CD4-positive, alpha-beta T cell treated with Interferon gamma for 1 hour (primary cell): Measurements from ENCODE around the gene ITPR1.

Experiments used
- DNase-seq: peaks from one replicate; pipeline ENCODE4 v3.0.0-alpha.2; 2020

The ITPR1 gene

DNA sequence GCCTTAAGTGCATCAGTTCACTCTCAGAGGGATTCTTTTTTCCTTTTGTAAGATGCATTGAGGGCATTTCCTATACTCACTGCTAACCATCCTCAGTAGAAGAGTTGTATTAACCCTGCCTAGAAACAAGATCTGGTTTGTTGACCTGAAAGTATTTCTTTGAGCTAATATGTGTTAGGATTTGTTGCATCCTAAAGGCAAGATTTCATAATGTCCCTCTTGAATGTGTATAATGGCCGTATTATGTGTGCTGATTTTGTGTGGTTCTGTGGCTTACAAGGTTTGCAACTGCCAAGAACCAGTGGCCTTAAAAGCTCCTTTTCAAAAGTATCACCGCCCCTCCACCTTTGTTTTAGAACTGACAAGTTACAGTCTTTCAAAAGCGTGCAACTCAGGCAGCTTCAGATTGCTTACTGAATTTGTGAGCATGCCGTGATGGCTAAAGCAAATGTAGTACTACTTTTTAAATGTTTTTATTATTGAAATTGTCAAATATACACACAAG lies 304.1 kb downstream of the ITPR1 start:
- no peak for DNase-seq

DNA sequence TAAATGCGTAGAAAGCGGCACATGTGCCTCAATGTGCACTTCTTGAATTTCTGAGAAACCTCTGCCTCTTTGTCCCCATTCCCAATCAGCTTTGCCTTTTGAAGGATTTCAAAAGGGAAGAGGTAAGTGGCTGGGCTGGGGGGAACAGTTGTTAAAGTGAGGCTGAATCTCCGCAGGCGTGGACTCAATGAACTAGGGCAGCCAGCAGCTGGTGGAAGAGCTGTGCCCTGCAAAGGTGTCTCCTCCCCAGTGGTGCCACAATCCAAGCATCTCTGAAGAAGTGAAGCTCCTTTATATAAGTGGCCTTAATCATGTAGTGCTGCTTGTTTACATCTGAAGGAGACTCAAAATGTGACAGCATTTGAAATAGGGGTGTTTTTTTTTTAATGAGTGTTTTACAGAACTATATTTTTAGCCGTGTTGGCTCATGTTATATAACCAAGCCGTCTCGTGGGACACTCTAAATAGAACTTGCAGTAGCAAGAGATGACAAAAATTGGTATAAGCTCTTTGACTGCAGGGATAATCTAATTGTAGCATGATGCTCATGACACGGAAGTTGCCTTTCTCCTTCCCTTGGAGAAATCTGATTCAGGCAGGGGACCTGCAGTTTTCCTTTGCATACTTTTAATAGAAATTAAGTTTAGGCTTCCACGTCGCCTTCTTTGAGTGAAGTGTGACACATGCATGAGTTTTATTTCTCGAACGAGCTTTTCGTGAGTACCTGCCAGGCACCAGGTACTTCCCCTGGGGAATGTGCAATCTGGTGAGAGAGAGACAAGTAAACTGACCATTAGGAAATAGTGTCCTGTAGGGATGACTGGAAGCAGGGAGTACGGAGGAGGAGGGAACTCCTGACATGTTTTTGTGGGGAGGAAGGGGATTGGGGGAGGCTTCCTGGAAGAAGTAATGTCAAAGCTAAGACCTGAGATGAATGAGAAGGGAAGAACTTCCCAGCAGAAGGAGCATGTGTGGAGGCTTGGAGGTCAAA lies 306.4 kb downstream of the ITPR1 start:
- no peak for DNase-seq

DNA sequence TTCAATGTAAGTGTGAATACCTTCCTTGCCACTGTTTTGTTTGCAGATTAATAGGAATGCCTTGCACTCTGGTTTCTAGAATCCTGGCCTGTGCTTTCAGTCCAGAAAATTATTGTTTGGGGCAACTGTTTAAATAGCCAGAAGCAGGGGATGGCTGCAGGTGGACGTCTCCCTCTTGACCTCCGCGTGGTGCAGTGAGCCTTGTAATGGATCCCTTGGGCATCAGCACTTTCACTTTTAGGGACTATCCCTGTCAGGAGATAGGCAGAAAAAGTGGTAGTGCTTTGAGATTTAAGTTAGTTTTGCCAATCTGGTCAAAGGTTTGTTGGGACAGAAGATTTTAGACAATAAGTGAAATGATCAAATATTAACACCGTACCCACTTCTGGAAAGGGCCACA lies 307.4 kb downstream of the ITPR1 start:
- DNase-seq = no peak

- DNase-seq = no peak
Measured at GRCh38 chr3:4801892-4802291, 308.7 kb downstream of the ITPR1 start.

DNA sequence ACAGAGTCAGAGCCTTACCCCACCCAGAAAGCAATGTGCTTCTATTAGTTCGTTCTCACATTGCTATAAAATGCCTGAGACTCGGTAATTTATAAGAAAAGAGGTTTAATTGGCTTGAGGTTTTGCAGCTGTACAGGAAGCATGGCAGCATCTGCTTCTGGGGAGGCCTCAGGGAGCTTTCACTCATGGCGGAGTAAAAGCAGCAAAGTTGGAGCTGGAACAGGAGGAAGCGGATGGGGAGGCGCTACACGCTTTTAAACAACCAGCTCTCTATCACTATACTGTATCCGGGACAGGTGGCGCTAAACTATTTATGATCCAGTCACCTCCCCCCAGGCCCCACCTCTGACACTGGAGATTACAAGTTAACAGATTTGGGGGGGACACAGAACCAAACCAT lies 309.8 kb downstream of the ITPR1 start:
- no peak for DNase-seq

GRCh38 chr3:4804161-4805058 lies 311.3 kb downstream of the ITPR1 start:
- DNase-seq = no peak

GRCh38 chr3:4805662-4806061 lies 312.5 kb downstream of the ITPR1 start:
- no peak for DNase-seq

DNA sequence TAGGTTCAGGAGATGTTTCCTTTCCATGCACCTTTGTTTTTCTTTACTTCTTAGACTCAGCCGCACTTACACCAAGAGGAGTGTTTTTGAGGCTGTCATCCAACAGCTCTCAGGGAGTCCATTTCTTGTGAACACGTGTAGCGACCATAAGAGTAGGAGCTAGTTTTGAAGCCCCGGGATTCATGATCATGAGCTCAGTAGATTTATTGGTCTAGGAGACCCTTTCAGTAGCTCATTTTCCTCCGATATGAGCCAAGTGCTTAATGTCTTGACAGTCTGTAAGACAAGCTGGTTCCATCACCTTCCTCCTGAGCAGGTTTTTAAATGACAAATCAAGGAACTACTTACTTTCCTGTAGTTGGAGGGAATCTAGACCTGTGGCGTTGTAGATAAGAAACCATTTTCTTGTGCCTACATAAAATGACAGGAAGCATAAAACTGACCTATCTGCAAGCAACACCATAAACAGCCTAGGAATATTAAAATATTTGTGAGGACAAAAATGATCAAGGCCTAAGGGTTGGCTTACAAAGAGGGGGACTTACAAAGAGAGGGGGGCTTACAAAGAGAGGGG lies 313.5 kb downstream of the ITPR1 start:
- no peak for DNase-seq

DNA sequence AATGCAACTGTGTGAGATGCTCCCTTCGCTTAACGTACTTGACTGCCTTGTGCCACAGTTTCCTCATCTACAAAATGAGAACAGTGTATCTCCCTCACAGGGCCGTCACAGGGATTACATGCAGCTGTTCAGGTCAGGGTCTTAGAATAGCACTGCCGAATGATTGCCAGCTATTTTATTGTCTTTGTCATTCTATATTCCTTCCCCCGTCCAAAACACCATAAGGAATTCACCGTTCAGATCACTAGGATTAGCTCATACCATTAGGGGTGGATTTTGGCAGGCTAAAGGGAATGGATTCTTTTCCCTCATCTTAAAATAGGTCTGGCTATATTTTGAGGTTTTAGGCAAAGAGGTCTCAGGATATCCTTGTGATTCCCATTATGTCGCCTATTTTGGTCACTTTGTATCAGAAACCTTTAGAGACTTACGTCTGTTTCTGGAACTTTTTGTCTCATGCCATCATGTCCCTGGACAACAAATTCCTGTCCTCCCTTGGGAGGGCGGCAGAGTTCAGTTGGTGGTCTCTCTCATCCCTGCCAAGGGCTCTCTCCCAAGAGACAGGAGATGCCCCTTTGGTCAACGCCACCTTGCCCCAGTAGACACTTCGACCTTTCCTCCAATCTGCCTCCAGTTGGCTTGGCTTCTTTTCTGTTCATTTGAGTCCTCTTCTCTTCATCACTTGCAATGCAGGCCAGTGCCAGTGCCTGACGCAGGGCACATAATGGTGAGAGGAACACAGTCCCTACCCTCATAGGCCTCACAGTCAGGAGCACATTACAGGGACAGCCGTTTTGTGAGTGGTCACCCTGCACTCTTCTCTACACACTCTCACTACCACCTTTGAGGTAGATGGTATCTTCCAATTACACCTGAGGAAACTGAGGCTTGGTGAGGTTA lies 314.5 kb downstream of the ITPR1 start:
- DNase-seq = no peak

GRCh38 chr3:4808637-4809036 lies 315.5 kb downstream of the ITPR1 start:
- no peak for DNase-seq

GRCh38 chr3:4809922-4810321 lies 316.8 kb downstream of the ITPR1 start:
- DNase-seq = no peak

DNA sequence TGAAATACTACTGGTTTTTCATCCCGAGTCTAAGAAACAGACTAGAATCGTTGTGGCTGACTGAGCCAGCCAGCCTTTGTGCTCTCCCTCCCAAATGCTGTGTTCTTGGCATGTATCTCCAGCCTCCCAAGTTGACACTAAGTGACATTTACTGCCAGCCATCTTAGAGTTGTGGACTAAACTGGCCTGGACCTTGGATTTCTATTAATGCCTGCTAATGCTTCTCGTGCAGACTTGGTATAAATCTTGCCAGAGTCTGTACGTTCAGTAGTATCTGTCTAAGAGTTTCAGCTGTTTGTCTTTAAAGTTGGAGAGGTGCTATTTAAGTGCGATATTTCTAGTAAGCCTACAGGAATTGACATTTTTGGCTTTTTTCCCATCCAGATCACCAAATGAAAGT lies 319.4 kb downstream of the ITPR1 start:
- no peak for DNase-seq

- no peak for DNase-seq
Measured at GRCh38 chr3:4813909-4814304, 320.8 kb downstream of the ITPR1 start.

DNA sequence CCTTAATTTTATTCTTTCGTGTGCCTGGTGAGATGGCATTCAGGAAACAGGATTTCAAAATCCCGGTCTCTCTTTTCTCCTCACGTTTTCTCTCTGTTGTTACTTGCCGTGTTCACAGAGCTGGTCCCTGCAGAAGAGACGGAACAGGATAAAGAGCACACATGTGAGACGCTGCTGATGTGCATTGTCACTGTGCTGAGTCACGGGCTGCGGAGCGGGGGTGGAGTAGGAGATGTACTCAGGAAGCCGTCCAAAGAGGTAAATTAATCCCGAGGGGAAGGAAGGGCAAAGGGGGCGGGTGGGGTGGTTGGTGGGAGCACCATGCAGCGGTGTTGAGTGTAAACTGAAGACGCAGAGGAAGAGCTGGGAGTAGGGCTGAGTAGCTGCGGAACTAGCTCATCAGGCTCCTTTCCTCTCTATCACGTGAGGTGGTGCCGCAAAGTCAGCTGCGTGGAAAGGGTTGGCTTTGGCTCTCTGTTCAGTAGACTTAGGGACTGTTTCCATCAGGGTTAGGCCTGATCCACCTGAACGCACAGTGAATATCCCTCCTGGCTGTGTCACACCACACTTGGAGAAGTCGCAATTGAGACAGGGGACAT lies 321.3 kb downstream of the ITPR1 start:
- DNase-seq = peak; percentile 49

GRCh38 chr3:4814904-4815574 lies 321.9 kb downstream of the ITPR1 start:
- DNase-seq = no peak

DNA sequence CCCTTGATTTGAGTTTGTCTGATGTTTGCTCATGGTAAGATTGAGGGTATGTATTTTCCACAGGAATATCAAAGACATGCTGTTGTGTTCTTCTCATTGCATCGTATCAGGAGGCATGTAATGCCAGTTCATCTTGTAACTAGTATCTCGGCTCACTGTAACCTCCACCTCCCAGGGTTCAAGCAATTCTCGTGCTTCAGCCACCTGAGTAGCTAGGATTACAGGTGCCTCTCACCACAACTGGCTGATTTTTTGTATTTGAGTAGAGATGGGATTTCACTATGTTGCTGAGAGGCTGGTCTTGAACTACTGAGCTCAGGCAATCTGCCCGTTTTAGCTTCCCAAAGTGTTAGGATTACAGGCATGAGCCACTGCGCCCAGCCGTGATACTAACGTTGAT lies 323.2 kb downstream of the ITPR1 start:
- DNase-seq = no peak

DNA sequence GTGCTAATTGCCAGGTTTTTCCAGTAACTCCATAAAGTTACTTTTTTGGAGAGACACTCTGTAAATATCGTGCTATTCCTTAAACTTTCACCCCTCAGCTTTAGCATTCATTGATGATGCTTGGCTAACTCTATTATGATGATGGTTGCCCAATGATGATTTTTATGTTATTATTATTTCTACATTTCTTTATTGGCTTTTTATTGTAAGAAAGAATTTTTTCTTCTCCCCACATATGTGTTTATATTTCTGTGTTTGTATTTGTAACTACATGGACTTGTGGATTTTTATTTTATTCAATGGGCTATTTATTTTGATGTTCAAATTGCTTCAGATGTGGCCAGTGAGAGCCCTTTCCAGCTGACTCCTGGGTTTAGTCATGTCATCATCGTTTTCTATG lies 323.6 kb downstream of the ITPR1 start:
- no peak for DNase-seq

DNA sequence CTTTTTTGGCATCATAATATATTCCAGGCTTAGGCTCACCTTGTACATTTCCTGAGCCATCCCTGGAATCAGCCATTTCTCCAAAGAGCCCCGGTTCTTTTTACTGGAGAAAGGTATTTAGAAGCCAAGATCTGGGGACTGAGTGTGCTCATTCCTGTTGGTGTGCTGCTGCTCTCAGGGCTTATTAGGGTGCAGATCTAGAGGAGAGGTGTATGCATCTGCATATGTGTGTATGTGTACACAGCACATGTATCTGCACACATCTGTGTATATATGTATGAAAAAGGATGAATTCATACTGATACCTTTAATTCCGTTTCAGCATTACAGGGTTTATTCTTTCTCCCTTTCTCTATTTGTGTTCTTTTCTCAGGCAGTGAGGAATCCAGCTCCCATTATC lies 324.0 kb downstream of the ITPR1 start:
- no peak for DNase-seq

GRCh38 chr3:4818164-4818563 lies 325.0 kb downstream of the ITPR1 start:
- DNase-seq = no peak

- no peak for DNase-seq
Measured at GRCh38 chr3:4818986-4819693, 326.0 kb downstream of the ITPR1 start.
